ENCODE results near the gene TBX2. TPM values are rescaled to one million over a fixed set of nuclear protein-coding genes. Genes with fewer than 3 reads are reported as not detected.

Gene TBX2
- total and polyA plus RNA-seq, 2 of the 13 experiments (the other 11 are each of a cell fraction or from before 2014, with no cell fraction given) = 2.8 to 15.3 TPM

- TF ChIP-seq ATF6 (CRISPR knock-in tag; conservative IDR thresholded peaks at IDR 0.05) (no peak), ASH2L (IDR thresholded peaks at IDR 0.05; ENCODE audit: insufficient read length, low read depth, low read length) (no peak), LCORL (IDR thresholded peaks at IDR 0.05) (no peak; the same call in 1 of the 2 replicates), LCORL (CRISPR knock-in tag; IDR thresholded peaks at IDR 0.05) (peak; percentile 84), ZNF605 (CRISPR knock-in tag; IDR thresholded peaks at IDR 0.05) (no peak), NCOA2 (CRISPR knock-in tag; IDR thresholded peaks at IDR 0.05) (peak; percentile 67), WIZ (CRISPR knock-in tag; IDR thresholded peaks at IDR 0.05) (no peak), AHDC1 (CRISPR knock-in tag; IDR thresholded peaks at IDR 0.05; ENCODE audit: borderline replicate concordance) (peak; percentile 57; the same call in 1 of the 2 replicates), TBP (CRISPR knock-in tag; IDR thresholded peaks at IDR 0.05) (no peak), SPEN (CRISPR knock-in tag; IDR thresholded peaks at IDR 0.05; ENCODE audit: low read depth) (peak; percentile 40; the same call in 1 of the 2 replicates), ZNF180 (CRISPR knock-in tag; IDR thresholded peaks at IDR 0.05; ENCODE audit: borderline replicate concordance, low read depth) (no peak), ZNF468 (CRISPR knock-in tag; IDR thresholded peaks at IDR 0.05) (no peak), ZNF292 (CRISPR knock-in tag; IDR thresholded peaks at IDR 0.05; ENCODE audit: borderline replicate concordance, low read depth) (no peak), FOSL2 (CRISPR knock-in tag; IDR thresholded peaks at IDR 0.05) (peak; percentile 97), HDAC2 (CRISPR knock-in tag; IDR thresholded peaks at IDR 0.05) (peak; percentile 71), NFIB (CRISPR knock-in tag; IDR thresholded peaks at IDR 0.05; ENCODE audit: borderline replicate concordance) (no peak), PHF21A (CRISPR knock-in tag; IDR thresholded peaks at IDR 0.05) (peak; percentile 77), HMG20B (CRISPR knock-in tag; conservative IDR thresholded peaks at IDR 0.05) (peak; percentile 51; the same call in 1 of the 2 replicates)
- TF ChIP-seq, protein P1, sequence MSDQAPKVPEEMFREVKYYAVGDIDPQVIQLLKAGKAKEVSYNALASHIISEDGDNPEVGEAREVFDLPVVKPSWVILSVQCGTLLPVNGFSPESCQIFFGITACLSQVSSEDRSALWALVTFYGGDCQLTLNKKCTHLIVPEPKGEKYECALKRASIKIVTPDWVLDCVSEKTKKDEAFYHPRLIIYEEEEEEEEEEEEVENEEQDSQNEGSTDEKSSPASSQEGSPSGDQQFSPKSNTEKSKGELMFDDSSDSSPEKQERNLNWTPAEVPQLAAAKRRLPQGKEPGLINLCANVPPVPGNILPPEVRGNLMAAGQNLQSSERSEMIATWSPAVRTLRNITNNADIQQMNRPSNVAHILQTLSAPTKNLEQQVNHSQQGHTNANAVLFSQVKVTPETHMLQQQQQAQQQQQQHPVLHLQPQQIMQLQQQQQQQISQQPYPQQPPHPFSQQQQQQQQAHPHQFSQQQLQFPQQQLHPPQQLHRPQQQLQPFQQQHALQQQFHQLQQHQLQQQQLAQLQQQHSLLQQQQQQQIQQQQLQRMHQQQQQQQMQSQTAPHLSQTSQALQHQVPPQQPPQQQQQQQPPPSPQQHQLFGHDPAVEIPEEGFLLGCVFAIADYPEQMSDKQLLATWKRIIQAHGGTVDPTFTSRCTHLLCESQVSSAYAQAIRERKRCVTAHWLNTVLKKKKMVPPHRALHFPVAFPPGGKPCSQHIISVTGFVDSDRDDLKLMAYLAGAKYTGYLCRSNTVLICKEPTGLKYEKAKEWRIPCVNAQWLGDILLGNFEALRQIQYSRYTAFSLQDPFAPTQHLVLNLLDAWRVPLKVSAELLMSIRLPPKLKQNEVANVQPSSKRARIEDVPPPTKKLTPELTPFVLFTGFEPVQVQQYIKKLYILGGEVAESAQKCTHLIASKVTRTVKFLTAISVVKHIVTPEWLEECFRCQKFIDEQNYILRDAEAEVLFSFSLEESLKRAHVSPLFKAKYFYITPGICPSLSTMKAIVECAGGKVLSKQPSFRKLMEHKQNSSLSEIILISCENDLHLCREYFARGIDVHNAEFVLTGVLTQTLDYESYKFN (CRISPR knock-in tag; conservative IDR thresholded peaks at IDR 0.05) = peak; percentile 85
Observed at GRCh38 chr17:61426482-61427304, 27.1 kb downstream of the TBX2 start (continued).
